Body of pancreas (tissue), 4 donors: ENCODE results near the gene ZDHHC4. TPM values are rescaled to one million over a fixed set of nuclear protein-coding genes. Genes with fewer than 3 reads are reported as not detected.
"Not testable (repeated sequence)": the region's sequence is repeated elsewhere in the genome, so short reads cannot be mapped to it uniquely, and the experiment has no call there.

Source experiments
- ATAC-seq: fragments of 150-250 bp; one replicate; pipeline ENCODE4 v1.9.1; 2016
- DNase-seq, 4 donors: peaks; one replicate each; pipeline ENCODE4 v3.0.0-alpha.2; 2019
- H3K27ac ChIP-seq, 4 donors: fragments of 200-600 bp; sonication (generic); 1 replicate in 3 of 4; 2 replicates in 1 of 4; pipeline versions ENCODE4 v1.5.1 to v1.6.1; 2016 to 2019; ENCODE audit warnings: mild to moderate bottlenecking in 1 of 4, mixed read lengths in 1 of 4, moderate library complexity in 1 of 4
- H3K27me3 ChIP-seq, 2 donors: fragments of 200-600 bp; sonication (generic); one replicate each; pipeline ENCODE4 v1.6.0; 2016; ENCODE audit warnings: mild to moderate bottlenecking in 1 of 2
- H3K36me3 ChIP-seq, 2 donors: fragments of 200-600 bp; sonication (generic); replicated peaks in 1 of 2; 2 replicates each; pipeline ENCODE4 v1.5.1; 2016; ENCODE audit warnings: low read depth in 2 of 2; ENCODE audit not compliant: insufficient read depth in 1 of 2
- H3K4me1 ChIP-seq: fragments of 200-600 bp; sonication (generic); one replicate; pipeline ENCODE4 v1.6.0; 2016
- H3K4me3 ChIP-seq, 2 donors: fragments of 200-600 bp; sonication (generic); 1 replicate in 1 of 2; 2 replicates in 1 of 2; pipeline ENCODE4 v1.5.1; 2016 to 2019
- H3K9me3 ChIP-seq, 3 donors: fragments of 200-600 bp; sonication (generic); 1 replicate in 2 of 3; 2 replicates in 1 of 3; pipeline ENCODE4 v1.5.1; 2016
- CTCF ChIP-seq, 7 experiments: fragments of 450-650 bp in 4 of 7; fragments of 200-600 bp in 3 of 7; sonication (generic) in 3 of 7; IDR thresholded peaks; one replicate each; pipeline ENCODE4 v1.5.1; 2016 to 2019; ENCODE audit warnings: antibody characterized with exemption in 7 of 7
- POLR2A ChIP-seq, 3 donors: fragments of 450-650 bp; IDR thresholded peaks; one replicate each; pipeline ENCODE4 v1.6.1; 2016; ENCODE audit warnings: antibody characterized with exemption in 3 of 3, mild to moderate bottlenecking in 2 of 3
- WGBS, 2 donors: methylation state at CpG; one replicate each; pipeline ENCODE4 v1.1.5; 2017; 5-methylcytosine and 5-hydroxymethylcytosine counted together
- intact Hi-C: fragments of 100-400 bp; cut with DNase I; formaldehyde crosslinking; loops from one replicate; pipeline ENCODE4 v1.15.1; 2023
- total RNA-seq, 2 donors: library from RNA; depleted of rRNA; stranded (reverse); fragments of >200 nt; gene quantifications; one replicate each; pipeline ENCODE4 v1.1.0, GENCODE V29; 2016

ZDHHC4 gene
- total RNA-seq, 2 donors from 2014 or later, result 19.1 to 35.5 TPM

- intact Hi-C loops, result no loop called here
- DNase-seq, result no peak
- H3K36me3 ChIP-seq, result no peaks in the 10 kb centered on the region
- no peaks in the 10 kb centered on the region for H3K9me3 ChIP-seq
- H3K4me1 ChIP-seq, result peaks cover under 1% of the 10 kb centered on the region
- no peak for TF ChIP-seq CTCF (IDR thresholded peaks at IDR 0.05)
- TF ChIP-seq POLR2A (IDR thresholded peaks at IDR 0.05), result no peak
- no peak overlapping the region for H3K4me3 ChIP-seq
- no peak overlapping the region for H3K27ac ChIP-seq
- no peak for ATAC-seq
- H3K27me3 ChIP-seq, result no peaks in the 10 kb centered on the region
- 47 to 58% methylated on average over 7 of the region's 7 CpGs for WGBS, 2 donors
Measured at GRCh38 chr7:6571160-6571779, 6.0 kb upstream of the ZDHHC4 start.

GRCh38 chr7:6575281-6576023, 1.8 kb upstream of the ZDHHC4 start:
- DNase-seq, result no peak
- H3K27me3 ChIP-seq, result no peaks in the 10 kb centered on the region
- intact Hi-C loops, result no loop called here
- no peak for TF ChIP-seq POLR2A (IDR thresholded peaks at IDR 0.05)
- no peak for ATAC-seq
- no peaks in the 10 kb centered on the region for H3K9me3 ChIP-seq
- H3K36me3 ChIP-seq, result peaks cover 0 to under 1% of the 10 kb centered on the region in 2 donors
- peaks cover 15% of the 10 kb centered on the region for H3K4me1 ChIP-seq
- H3K27ac ChIP-seq, result no peak overlapping the region
- 66 to 73% methylated on average over 8 to 9 of the region's 9 CpGs for WGBS, 2 donors
- H3K4me3 ChIP-seq, result no peak overlapping the region

- peaks cover 0 to 3% of the 10 kb centered on the region in 2 donors for H3K36me3 ChIP-seq
- no peak for ATAC-seq
- no peaks in the 10 kb centered on the region for H3K27me3 ChIP-seq
- WGBS, 2 donors, result 66 to 69% methylated on average over 10 to 13 of the region's 14 CpGs
- peaks cover 15% of the 10 kb centered on the region for H3K4me1 ChIP-seq
- no peak overlapping the region for H3K4me3 ChIP-seq
- H3K9me3 ChIP-seq, result no peaks in the 10 kb centered on the region
- TF ChIP-seq POLR2A (IDR thresholded peaks at IDR 0.05) (no peak), CTCF (IDR thresholded peaks at IDR 0.05) (no peak)
- DNase-seq, result no peak
- peak overlapping the region in 1 of 4 donors; percentile 89 for H3K27ac ChIP-seq
- intact Hi-C loops, result no loop called here
Measured at GRCh38 chr7:6576024-6576866, 1.0 kb upstream of the ZDHHC4 start.

GRCh38 chr7:6576867-6577368, 336 bp upstream of the ZDHHC4 start:
- intact Hi-C loops, H3K27me3 ChIP-seq, ATAC-seq, H3K36me3 ChIP-seq, H3K9me3 ChIP-seq: not testable (repeated sequence)
- peak overlapping the region; percentile 30 to 52 for H3K4me3 ChIP-seq
- peak in 2 of 4 donors; percentile 12 to 25 for DNase-seq
- 9 to 13% methylated on average over 13 to 14 of the region's 14 CpGs for WGBS, 2 donors
- peak overlapping the region in 3 of 4 donors; percentile 82 to 97 (median 89) for H3K27ac ChIP-seq
- H3K4me1 ChIP-seq, result peaks cover 15% of the 10 kb centered on the region

- Histone ChIP-seq H3K36me3 (peaks cover 0 to 8% of the 10 kb centered on the region in 2 donors), H3K27me3 (no peaks in the 10 kb centered on the region), H3K27ac (peak overlapping the region in 3 of 4 donors; percentile 82 to 97 (median 89)), H3K4me3 (no peak overlapping the region), H3K4me1 (peaks cover 15% of the 10 kb centered on the region), H3K9me3 (no peaks in the 10 kb centered on the region)
- WGBS, 2 donors, result 70 to 78% methylated on average over 16 to 18 of the region's 18 CpGs
- DNase-seq, result no peak
- intact Hi-C loops, result no loop called here
- TF ChIP-seq POLR2A (IDR thresholded peaks at IDR 0.05) (no peak), CTCF (IDR thresholded peaks at IDR 0.05) (no peak)
- no peak for ATAC-seq
Measured at GRCh38 chr7:6578114-6579084, 1.1 kb downstream of the ZDHHC4 start.
